Stimulated activated CD4-positive, alpha-beta T cell treated with anti-CD3 and anti-CD28 coated beads, Interleukin-12 subunit alpha, Interleukin-12 subunit beta, amount 100 ng/mL, for 48 hours (primary cell): ENCODE results near the gene SGTA.
"Not testable (repeated sequence)": the region's sequence is repeated elsewhere in the genome, so short reads cannot be mapped to it uniquely, and the experiment has no call there.

Experiments
- DNase-seq, 3 donors: peaks; one replicate each; pipeline ENCODE4 v3.0.0-alpha.2; 2020; ENCODE audit warnings: low read depth in 2 of 3, low spot score in 1 of 3

The SGTA gene

DNA sequence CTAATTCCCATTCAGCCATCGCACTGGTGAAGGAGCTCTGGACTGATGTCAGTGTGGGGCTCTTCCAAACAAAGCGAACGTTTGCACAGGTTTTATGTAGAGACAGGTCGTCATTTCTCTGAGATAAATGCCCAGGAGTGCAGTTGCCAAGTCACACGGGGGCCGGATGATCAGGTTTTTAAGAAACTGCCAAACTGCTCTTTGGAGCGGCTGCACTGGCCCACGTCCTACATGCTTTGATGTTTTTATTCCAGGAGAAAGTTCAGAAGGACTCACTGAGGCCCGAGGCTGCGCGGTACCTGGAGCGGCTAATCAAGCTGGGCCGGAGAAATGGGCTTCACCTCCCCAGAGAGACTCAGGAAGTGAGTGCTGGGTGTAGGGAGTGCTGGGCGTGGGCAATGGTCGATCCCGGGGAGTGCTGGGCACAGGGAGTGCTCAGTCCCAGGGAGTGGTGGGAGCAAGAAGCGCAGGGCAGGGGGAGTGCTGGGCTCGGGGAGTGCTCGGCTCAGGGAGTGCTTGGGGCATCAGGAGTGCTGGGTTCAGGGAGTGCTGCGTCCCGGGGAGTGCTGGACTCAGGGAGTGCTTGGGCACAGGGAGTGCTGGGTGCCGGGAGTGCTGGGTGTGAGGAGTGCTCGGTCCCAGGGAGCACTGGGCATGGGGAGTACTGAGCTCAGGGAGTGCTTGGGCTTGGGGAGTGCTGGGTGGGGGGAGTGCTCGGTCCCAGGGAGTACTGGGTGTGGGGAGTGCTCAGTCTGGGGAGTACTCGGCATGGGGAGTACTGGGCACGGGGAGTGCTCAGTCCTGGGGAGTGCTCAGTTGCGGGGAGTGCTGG is 13.0 kb upstream of the SGTA start:
- DNase-seq, result no peak

DNA sequence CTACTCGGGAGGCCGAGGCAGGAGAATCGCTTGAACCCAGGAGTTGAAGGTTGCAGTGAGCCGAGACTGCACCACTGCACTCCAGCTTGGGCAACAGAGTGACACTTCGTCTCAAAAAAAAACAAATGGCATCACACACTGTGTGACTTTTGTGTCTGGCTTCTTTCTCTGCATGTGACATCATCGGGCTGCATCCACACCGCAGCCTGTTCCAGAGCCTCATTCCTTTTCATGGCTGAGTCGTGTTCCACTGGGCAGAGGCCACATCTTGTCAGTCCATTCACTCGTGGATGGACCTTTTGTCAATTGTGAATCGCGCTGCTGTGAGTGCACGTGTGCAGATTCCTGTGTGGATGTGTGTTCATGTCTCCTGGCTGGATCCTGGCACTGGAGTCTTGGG is 10.5 kb upstream of the SGTA start:
- DNase-seq, result no peak

DNA sequence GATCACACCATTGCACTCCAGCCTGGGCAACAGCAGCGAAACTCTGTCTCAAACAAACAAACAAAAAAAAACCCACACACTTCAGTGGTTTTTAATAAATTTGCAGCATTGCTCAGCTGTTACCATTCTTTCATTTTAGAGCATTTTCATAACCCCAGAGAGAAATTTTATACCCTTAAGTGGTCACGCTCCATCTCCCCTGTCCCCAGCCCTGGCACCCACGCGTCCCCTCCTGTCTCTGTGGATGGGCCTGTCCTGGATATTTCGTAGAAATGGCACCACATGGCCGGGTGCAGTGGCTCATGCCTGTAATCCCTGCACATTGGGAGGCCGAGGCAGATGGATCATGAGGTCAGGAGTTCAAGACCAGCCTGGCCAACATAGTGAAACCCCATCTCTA is 10.1 kb upstream of the SGTA start:
- no peak for DNase-seq

DNA sequence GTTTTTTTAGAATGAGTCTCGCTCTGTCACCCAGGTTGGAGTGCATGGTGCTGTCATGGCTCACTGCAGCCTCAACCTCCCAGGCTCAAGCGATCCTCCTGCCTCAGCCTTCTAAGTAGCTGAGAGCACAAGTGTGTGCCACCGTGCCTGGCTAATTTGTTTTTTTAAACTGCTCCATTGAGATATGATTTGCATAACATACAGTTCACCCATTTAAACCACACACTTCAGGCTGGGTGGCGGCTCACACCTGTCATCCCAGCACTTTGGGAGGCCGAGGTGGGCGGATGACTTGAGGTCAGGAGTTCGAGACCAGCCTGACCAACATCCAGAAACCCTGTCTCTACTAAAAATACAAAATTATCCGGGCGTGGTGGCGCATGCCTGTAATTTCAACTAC is 9.6 kb upstream of the SGTA start:
- DNase-seq, result not testable (repeated sequence)

DNA sequence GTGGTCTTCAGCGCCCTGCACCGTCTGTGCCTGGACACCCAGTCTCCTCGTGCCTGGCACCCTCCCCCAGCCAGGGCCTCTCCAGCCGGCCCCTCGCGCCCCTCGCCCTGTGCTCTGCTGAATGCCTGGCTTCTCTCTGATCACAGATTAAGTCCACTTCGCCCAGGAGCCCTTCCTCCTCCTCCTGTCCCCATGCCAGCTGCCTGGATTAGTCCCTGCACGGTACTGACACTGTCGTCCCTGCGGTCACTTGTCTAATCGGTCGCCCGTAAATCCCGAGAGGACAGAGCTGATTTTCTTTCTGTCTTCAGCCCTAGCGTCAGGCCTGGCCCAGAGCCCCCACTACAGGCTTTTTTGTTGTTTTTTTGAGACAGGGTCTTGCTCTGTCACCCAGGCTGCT is 8.8 kb upstream of the SGTA start:
- DNase-seq, result no peak

DNA sequence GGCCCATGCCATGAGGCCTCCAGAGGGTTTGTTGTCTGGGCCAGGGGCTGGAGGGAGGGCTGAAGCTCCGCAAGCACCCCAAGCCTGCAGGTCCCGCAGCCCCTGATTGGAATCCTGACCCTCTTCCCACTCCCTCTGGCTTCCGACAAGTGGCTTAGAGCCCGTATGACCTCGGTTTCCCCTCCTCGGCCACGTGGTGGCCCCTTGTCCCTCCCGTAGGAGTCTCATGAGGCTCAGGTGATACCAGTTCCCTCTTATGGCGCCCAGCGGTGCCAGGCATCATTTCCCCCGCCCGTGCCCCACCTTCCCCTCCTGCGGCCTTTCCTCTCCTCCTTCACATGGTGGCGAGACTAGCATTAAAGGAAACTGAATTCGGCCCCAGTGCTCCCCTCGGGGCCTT is 8.4 kb upstream of the SGTA start:
- DNase-seq, result no peak

DNA sequence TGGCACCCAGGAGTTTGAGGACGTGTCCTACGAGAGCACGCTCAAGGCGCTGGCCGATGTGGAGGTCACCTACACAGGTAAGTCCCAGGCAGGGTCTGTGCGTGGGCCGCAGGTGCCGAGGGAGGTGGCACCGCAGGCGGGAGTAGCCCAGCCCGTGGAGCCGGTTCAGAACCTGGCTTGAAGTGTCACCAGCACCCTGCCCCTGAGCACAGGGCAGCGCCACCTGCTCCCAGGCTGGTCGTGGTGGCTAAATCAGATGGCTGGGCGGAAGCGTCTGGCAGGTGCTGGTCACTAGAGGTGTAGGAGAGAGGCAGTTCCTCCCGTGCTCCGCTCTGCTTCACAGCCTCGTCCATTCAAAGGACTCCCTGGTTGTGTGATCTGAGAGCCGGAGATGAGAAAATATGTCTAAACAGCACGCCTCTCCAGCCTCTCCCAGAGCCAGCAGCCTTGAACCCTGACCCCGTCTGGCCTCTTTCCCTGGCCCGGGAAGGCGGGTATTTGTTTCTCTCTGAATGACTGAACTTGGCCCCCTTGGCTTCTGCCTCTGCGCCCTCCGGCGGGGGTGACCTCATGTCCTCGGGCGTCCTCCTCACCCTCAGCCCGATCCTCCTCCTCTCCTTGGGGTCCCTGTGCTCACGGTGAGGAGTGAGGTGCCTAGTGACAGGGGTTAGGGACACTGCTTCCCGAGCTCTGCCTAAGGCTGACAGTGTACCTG is 7.6 kb upstream of the SGTA start:
- DNase-seq, result no peak

DNA sequence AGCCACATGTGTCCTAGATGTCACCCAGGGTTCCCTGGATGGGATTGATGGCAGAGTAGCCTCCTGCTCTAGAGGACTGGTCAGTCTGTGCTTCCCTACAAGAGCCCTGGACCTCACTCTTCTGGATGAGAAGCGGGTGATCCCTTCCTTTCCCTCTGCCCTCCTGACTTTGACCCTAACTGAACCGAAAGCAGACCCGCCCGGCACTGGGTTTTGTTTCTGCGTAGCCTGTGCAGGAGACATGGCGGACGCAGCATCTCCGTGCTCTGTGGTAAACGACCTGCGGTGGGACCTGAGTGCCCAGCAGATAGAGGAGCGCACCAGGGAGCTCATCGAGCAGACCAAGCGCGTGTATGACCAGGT is 7.1 kb upstream of the SGTA start:
- DNase-seq, result no peak

DNA sequence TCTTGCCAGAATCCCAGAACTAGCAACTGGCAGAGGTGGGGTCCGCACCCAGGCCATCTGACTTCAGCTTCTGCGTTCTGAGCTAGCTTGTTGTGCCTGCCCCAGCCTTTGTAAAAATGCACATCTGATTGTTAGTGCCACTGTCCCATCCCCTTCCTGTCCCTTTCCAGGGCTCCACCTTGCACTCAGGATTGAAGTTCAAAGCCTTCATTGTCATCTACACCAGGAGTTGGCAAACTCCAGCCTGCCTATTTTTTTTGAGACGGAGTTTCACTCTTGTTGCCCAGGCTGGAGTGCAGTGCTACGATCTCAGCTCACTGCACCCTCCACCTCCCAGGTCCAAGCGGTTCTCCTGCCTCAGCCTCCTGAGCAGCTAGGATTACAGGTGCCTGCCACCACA is 5.2 kb upstream of the SGTA start:
- DNase-seq, result no peak

DNA sequence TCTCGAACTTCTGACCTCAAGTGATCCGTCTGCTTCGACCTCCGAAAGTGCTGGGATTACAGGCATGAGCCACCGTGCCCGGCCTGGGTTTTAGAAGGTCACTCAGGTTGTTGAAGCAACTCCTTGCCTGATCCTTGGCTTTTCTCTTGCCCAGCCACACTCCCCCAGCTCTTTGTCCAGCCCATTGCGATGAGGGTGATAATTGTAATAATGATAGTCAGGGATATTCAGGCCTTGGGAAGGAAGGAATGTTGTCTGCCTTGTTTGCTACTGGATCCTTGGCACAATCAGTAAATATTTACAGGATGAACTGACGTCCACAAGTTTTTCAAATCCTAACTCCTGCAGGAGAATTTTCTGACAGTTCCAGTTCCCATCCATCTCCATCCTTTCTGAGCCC is 4.0 kb upstream of the SGTA start:
- DNase-seq, result no peak

DNA sequence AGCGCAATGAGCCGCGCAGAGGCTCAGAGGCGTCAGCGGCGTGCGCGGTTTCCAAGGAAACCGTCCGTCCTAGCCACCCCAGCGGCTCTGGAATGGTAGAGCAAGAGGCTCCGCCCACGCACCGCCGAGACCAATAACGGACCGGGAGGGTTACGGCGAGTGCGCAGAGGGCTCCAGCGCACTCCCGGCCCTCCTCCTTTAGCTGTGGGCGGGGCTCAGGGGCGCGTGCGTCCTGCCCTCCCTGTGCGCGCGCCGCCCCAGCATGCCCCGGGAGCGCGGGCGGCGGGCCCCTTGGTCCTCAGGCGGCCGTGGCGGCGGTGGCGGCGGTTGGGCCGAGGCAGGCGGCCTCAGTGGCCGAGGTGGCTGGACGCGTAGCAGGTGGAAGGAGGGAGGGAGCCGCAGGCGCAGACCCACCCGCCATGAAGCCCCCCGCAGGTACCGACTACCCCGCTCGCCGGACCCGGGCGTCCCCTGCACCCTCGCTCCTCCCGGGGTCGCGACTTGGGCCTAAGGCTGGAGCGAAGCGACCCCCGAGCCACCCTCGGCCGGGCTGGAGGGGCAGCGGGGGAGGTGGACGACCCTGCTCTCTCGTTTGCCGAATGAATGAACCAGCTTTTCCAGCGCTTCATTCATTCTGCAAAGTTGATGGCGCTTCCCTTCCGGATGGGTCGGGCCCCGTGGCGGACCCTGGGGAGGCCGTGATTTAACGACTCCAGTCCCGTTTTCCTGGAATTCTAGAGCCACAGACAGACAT is 2.3 kb upstream of the SGTA start, which contains the start of gene THOP1:
TSS of gene THOP1 (plus strand) at position 260 of the 754 bp plus-strand sequence. CDS start at position 420, 160 bp downstream.
- DNase-seq, result peak; percentile 98 to 100 (median 99)

DNA sequence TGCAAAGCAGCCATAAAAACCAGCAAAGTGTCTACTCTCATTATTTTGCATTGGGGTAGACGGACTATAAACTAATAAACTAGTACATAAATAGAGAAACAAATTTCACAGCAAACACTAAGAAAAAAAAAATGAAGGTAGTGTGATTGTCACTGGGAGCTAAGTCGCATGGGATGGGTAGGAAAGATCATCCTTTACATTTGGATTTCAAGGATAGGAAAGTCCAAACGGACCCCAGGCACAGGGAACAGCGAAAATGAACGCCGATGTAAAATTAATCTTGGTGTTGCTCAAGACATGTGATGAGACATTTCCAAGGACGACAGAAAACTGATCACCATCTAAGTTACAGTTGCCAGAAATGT is 690 bp upstream of the SGTA start:
- DNase-seq, result no peak

DNA sequence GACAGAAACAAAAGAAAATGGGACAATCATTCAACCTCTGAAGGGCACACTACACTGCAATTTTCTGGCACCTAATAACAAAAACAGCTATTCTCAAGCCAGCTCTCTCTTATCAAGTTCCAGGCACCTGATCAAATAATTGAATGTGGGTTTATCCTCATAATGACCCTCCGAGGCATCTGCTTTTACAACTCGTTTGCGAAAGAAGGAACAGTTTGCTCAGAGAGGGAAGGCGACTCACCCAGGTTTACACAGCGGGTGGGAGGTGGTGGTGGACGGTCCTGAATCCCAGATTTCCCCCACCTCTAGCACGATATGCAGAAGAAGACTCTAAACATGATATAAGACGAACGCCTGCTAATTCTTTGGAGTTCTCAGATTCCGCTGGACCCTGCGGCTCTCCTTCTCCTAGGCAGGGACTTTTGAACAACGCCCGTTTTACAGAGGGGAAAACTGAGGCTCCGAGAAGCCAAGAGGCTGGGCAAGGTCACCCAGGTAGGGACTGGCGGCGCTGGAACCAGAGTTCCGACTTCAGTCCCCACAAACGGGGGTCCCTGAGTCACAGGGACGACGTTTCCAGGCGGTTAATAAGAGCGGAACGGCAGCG is 641 bp downstream of the SGTA start:
- no peak for DNase-seq

DNA sequence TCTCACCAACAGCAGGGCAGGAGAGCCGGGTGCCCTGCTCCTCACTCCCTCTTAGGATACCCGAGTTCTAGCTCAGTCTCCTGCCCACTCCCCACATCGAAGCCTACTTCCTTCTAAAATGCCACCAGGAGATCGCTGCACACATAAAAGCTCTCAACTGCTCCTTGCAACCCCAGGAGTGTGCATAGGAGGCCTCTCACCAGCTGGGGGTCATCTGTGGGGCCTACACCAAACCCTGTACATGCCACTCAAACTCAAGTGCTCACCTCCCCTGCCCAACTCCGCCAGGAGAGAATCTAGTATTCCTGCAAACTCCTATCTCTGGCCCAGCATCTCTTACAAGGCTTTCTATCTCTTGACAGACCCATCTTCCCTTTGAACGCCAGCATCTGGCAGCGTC is 2.8 kb downstream of the SGTA start:
- no peak for DNase-seq

DNA sequence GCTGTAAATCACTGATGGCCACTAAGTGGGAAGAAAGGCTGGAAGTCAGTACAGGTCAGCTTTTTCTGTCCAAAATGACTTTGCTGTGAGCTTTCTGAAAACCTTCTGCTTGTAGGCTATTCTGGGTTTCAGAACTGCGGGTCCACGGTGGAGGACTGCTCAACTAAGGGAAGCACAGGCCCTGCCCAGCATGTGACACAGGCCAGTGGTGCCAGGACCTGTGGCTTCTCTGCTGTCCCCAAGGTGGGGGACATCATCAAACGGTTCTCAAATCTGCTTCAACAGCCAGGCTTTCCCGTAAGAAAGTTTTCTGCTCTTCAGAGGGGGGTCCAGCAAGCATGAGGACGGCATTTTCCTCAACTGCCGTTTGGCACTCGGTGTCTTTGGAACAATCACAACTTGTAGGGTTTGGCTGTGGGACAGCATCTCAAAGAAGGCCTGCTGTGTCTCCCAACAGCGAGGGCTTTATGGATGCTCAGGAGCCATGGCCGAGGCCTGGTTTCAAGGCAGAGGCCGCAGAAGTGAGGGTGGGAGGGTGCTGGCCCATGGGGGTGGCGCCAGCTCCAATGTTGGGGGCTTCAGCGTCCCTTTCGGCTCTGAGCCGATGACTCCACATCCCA is 3.8 kb downstream of the SGTA start:
- no peak for DNase-seq

DNA sequence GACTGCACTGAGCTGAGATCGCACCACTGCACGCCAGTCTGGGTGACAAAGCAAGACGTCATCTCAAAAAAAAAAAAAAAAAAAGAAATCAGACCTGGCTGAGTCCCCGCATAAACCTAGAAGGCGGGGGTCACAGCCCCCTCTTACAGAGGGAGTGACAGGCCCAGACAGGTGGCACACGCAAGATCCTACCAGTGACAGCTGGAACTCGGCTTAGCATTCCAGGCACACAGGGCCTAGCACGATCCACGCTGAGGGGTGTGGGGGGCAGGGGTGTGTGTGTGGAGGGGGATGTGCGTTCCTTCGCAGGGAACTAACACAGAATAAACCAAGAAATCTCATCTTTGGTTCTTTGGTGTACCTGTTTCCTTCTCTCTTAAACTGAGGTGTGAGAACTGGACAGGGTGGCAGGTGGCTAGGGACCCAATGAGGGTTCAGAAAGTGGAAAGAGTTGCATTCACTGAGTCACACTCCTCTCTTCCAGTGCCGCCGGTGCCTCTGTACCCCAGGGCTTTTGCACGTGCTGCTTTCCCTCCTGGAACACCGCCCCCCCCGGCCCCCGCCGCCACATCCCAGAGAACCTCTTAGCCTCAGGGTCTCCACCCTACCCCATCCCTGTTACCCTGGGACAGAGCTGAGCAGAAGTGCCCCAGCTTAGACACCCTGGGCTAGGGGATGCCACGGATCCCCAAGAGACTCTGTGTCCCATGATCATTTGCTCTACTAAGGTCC is 5.0 kb downstream of the SGTA start:
- no peak for DNase-seq

DNA sequence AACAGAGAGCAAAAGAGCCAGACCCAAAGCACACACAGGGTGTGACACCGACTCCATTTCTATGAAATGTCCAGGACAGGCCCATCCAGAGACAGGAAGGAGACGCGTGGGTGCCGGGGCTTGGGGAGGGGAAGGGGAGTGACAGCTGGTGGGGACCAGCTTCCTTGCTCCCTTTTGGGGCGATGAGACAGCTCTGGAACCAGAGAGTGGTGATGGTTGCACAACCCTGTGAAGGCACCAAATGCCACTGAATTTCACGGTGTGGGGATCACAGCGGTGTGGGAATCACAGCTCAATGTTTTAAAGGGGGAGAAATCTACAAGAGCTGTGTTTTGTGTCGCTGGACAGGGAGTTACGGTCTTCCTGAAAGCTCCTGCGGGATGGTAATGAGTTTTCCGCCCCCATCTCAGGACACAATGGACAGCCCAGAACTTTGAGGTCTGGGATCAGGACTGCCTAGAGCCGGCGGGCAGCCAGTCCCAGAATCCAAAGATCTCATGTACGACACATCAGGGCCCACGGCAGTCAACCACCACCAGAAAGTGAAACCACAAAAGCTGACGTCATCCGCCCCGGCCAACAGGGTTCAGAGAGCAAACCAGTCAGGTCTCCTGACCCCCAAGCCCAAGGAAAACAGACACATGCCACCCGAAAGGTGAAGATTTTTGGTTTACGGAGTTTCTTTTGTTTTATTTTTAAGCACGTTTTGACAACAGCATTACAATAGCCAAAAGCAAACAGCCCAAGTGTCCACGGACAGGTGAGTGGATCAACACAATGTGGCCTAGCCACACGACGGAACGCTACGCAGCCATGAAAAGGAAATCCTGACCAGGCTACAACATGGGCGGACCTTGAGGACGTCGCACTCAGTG is 7.3 kb downstream of the SGTA start:
- DNase-seq, result peak; percentile 68 to 78 (median 72)

DNA sequence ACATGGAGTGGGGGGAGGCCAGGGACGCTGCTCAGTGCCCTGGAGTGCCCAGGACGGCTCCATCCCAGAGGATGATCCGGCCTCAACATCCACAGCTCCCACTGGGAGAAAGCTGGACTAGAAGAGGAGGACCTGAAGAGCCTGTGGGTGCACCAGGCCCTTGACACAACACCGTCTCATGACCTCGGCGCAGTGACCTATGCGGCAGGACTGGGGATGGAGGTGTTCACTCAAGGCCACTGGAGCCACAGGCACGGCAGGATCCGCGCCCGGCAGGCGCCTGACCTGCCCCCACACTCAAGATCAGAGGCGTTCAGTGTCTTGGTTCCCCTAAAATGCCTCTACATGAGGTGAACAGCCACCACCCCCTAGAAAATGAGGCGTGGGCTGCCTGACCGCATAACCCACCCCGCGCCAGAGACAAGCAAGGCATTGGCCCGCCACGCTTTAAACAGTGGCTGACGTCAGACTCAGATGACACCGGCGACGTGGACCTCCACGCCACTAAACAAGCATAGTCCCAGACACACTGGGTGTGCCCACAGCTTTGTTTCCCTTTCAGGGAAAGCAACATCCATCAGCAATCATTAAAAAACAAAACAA is 8.0 kb downstream of the SGTA start:
- DNase-seq, result no peak

DNA sequence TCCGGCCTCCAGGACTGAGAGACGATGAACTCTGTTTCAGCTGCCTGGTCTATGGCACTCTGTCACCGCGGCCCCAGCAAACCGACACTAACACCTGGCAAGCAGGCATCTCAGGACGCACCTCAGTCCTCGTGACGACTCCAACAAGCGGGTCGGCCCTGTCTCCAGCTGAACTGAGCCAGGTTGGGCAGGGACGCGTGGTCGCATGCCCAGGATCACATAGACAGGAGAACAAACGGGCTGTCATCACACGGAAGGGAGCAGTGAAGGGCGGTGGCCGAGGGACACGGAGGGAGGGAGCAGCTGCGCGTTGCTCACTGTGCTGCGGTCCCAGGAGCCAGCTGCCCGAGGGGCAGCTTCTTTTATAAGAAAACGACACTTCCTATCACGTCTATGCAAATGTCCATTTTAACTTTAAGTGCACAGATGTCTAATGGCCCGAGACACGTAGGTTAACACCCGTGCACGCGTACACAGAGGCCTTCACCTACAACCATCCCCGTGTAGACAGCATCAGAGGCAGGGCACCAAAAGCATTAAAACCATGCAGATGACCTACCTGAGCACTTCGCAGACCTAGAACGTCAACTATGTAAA is 8.9 kb downstream of the SGTA start:
- DNase-seq, result no peak
